CD4-positive, CD25-positive, alpha-beta regulatory T cell (primary cell): ENCODE data around the gene AAK1. TPM values are rescaled to one million over a fixed set of nuclear protein-coding genes. Genes with fewer than 3 reads are reported as not detected.
A peak's percentile ranks its signal among the peaks of the same experiment; 100 is the strongest.
"Not testable (repeated sequence)": the region's sequence is repeated elsewhere in the genome, so short reads cannot be mapped to it uniquely, and the experiment has no call there.

Experiments
- ATAC-seq, 2 donors: fragments of 150-1000 bp; cut with Tn5 transposase; one replicate each; pipeline ENCODE4 v1.10.0; 2021; ENCODE audit warnings: low read depth in 2 of 2, moderate number of reproducible peaks in 2 of 2, moderate library complexity in 1 of 2
- DNase-seq, 3 donors: peaks; one replicate each; pipeline versions ENCODE4 v3.0.0 to v3.0.0-alpha.2; 2012 to 2022; ENCODE audit warnings: mixed read lengths in 1 of 3
- H3K27ac ChIP-seq: one replicate; pipeline ENCODE4 v1.7.0; 2013; ENCODE audit warnings: mild to moderate bottlenecking, low read length; ENCODE audit not compliant: insufficient read depth, poor library complexity, severe bottlenecking
- H3K27me3 ChIP-seq: one replicate; pipeline ENCODE4 v1.7.0; 2013; ENCODE audit warnings: low read length; ENCODE audit not compliant: control insufficient read depth, insufficient read depth
- H3K36me3 ChIP-seq: one replicate; pipeline ENCODE4 v1.7.0; 2013; ENCODE audit warnings: mild to moderate bottlenecking, low read length, moderate library complexity; ENCODE audit not compliant: control insufficient read depth, insufficient read depth
- H3K4me1 ChIP-seq: 2 replicates; pipeline ENCODE4 v1.7.0; 2013; ENCODE audit warnings: mild to moderate bottlenecking, low read length; ENCODE audit not compliant: insufficient read depth, control insufficient read depth, poor library complexity, severe bottlenecking
- H3K4me3 ChIP-seq: one replicate; pipeline ENCODE4 v1.7.0; 2013; ENCODE audit warnings: low read depth, mild to moderate bottlenecking, low read length, moderate library complexity
- H3K9me3 ChIP-seq, 2 experiments: 1 replicate in 1 of 2; 2 replicates in 1 of 2; pipeline ENCODE4 v1.7.0; 2013; ENCODE audit warnings: low read length in 2 of 2, mild to moderate bottlenecking in 1 of 2, moderate library complexity in 1 of 2; ENCODE audit not compliant: control insufficient read depth in 2 of 2
- H3K27ac Mint-ChIP-seq, 3 donors: one replicate each; pipeline ENCODE4 v1.8.0; 2020 to 2022; ENCODE audit warnings: mild to moderate bottlenecking in 3 of 3, mixed read lengths in 3 of 3, moderate library complexity in 2 of 3
- H3K27me3 Mint-ChIP-seq: one replicate; pipeline ENCODE4 v1.8.0; 2022; ENCODE audit warnings: mild to moderate bottlenecking, mixed read lengths
- H3K36me3 Mint-ChIP-seq: one replicate; pipeline ENCODE4 v1.8.0; 2020; ENCODE audit warnings: mixed read lengths
- H3K4me1 Mint-ChIP-seq, 4 donors: one replicate each; pipeline ENCODE4 v1.8.0; 2020 to 2022; ENCODE audit warnings: mixed read lengths in 4 of 4, mild to moderate bottlenecking in 1 of 4
- H3K4me3 Mint-ChIP-seq, 4 donors: one replicate each; pipeline ENCODE4 v1.8.0; 2020 to 2022; ENCODE audit warnings: mild to moderate bottlenecking in 4 of 4, mixed read lengths in 4 of 4, moderate library complexity in 3 of 4
- H3K9me3 Mint-ChIP-seq, 7 donors: one replicate each; pipeline ENCODE4 v1.8.0; 2020 to 2022; ENCODE audit warnings: mixed read lengths in 7 of 7, mild to moderate bottlenecking in 3 of 7, moderate library complexity in 2 of 7
- polyA plus RNA-seq, 4 donors: library from polyadenylated mRNA; unstranded; fragments of 300-500 nt; fragmentation: Illumina TruSeq; gene quantifications; one replicate each; pipeline ENCODE4 v1.2.3, GENCODE V29; 2021
- total RNA-seq: library from RNA; stranded (reverse); gene quantifications from one replicate; pipeline ENCODE4 v1.2.3, GENCODE V29; 2022

AAK1 gene
- total and polyA plus RNA-seq, 5 donors from 2014 or later: 70.7 to 258 (median 73.7) TPM

- peaks cover 3% of the 10 kb centered on the region for H3K36me3 Mint-ChIP-seq
- H3K36me3 ChIP-seq: no peaks in the 10 kb centered on the region
- H3K4me1 Mint-ChIP-seq: peaks cover 12 to 23% (median 17%) of the 10 kb centered on the region in 4 donors
- H3K27ac ChIP-seq: no peak overlapping the region
- ATAC-seq (no peak), DNase-seq (no peak)
- H3K4me1 ChIP-seq: no peaks in the 10 kb centered on the region
- no peaks in the 10 kb centered on the region for H3K27me3 ChIP-seq
- no peaks in the 10 kb centered on the region for H3K9me3 ChIP-seq
- peaks cover 0 to 12% (median 4%) of the 10 kb centered on the region in 7 donors for H3K9me3 Mint-ChIP-seq
- H3K27ac Mint-ChIP-seq: no peak overlapping the region
- no peak overlapping the region for H3K4me3 ChIP-seq
- H3K27me3 Mint-ChIP-seq: peaks cover 10% of the 10 kb centered on the region
- H3K4me3 Mint-ChIP-seq: no peak overlapping the region
Measured at GRCh38 chr2:69659349-69659748, 15.8 kb upstream of the AAK1 start.

GRCh38 chr2:69652206-69652605, 8.7 kb upstream of the AAK1 start:
- Histone ChIP-seq H3K4me3 (no peak overlapping the region), H3K36me3 (no peaks in the 10 kb centered on the region), H3K9me3 (no peaks in the 10 kb centered on the region), H3K27ac (no peak overlapping the region), H3K4me1 (peaks cover 44% of the 10 kb centered on the region), H3K27me3 (no peaks in the 10 kb centered on the region)
- Mint-ChIP-seq H3K36me3 (no peaks in the 10 kb centered on the region), H3K4me3 (peak overlapping the region in 2 of 4 donors; percentile 48 to 86), H3K27ac (peak overlapping the region in 2 of 3 donors; percentile 60 to 72), H3K4me1 (peaks cover 16 to 65% (median 33%) of the 10 kb centered on the region in 4 donors), H3K27me3 (no peaks in the 10 kb centered on the region), H3K9me3 (no peaks in the 10 kb centered on the region)
- no peak for DNase-seq
- ATAC-seq: no peak

- not testable (repeated sequence) for H3K9me3 ChIP-seq, H3K9me3 Mint-ChIP-seq, H3K27me3 Mint-ChIP-seq, DNase-seq, H3K27me3 ChIP-seq, ATAC-seq, H3K36me3 ChIP-seq, H3K36me3 Mint-ChIP-seq
- peak overlapping the region; percentile 95 to 97 (median 95) for H3K27ac Mint-ChIP-seq
- H3K4me3 Mint-ChIP-seq: peak overlapping the region in 3 of 4 donors; percentile 93 to 97 (median 96)
- peaks cover 39 to 67% (median 50%) of the 10 kb centered on the region in 4 donors for H3K4me1 Mint-ChIP-seq
- Histone ChIP-seq H3K4me1 (peaks cover 77% of the 10 kb centered on the region), H3K27ac (peak overlapping the region; percentile 87), H3K4me3 (peak overlapping the region; percentile 88)
Measured at GRCh38 chr2:69647196-69647595, 3.7 kb upstream of the AAK1 start.

GRCh38 chr2:69646714-69647113, 3.2 kb upstream of the AAK1 start:
- peak overlapping the region; percentile 95 to 97 (median 95) for H3K27ac Mint-ChIP-seq
- H3K27ac ChIP-seq: peak overlapping the region; percentile 87
- H3K4me1 Mint-ChIP-seq: peaks cover 36 to 62% (median 48%) of the 10 kb centered on the region in 4 donors
- H3K4me3 Mint-ChIP-seq: peak overlapping the region; percentile 93 to 97 (median 94)
- peaks cover 1% of the 10 kb centered on the region for H3K36me3 Mint-ChIP-seq
- peaks cover 82% of the 10 kb centered on the region for H3K4me1 ChIP-seq
- no peaks in the 10 kb centered on the region for H3K27me3 Mint-ChIP-seq
- ATAC-seq: no peak
- H3K9me3 ChIP-seq: no peaks in the 10 kb centered on the region
- peak overlapping the region; percentile 88 for H3K4me3 ChIP-seq
- DNase-seq: peak in 1 of 3 donors; percentile 47
- H3K9me3 Mint-ChIP-seq: no peaks in the 10 kb centered on the region
- no peaks in the 10 kb centered on the region for H3K36me3 ChIP-seq
- H3K27me3 ChIP-seq: no peaks in the 10 kb centered on the region

GRCh38 chr2:69645921-69646320, 2.4 kb upstream of the AAK1 start:
- Histone ChIP-seq H3K27me3 (no peaks in the 10 kb centered on the region), H3K36me3 (no peaks in the 10 kb centered on the region), H3K4me3 (peak overlapping the region; percentile 88), H3K27ac (peak overlapping the region; percentile 87), H3K4me1 (peaks cover 82% of the 10 kb centered on the region), H3K9me3 (no peaks in the 10 kb centered on the region)
- Mint-ChIP-seq H3K27me3 (no peaks in the 10 kb centered on the region), H3K36me3 (peaks cover 8% of the 10 kb centered on the region), H3K4me3 (peak overlapping the region; percentile 93 to 97 (median 94)), H3K27ac (peak overlapping the region; percentile 95 to 97 (median 95)), H3K9me3 (no peaks in the 10 kb centered on the region), H3K4me1 (peaks cover 35 to 61% (median 47%) of the 10 kb centered on the region in 4 donors)
- peak; percentile 27 to 48 (median 45) for DNase-seq
- ATAC-seq: no peak

GRCh38 chr2:69645031-69645431, 1.5 kb upstream of the AAK1 start:
- peak overlapping the region; percentile 87 for H3K27ac ChIP-seq
- peaks cover 34 to 61% (median 49%) of the 10 kb centered on the region in 4 donors for H3K4me1 Mint-ChIP-seq
- H3K4me3 ChIP-seq: peak overlapping the region; percentile 88
- H3K9me3 Mint-ChIP-seq: no peaks in the 10 kb centered on the region
- peaks cover 82% of the 10 kb centered on the region for H3K4me1 ChIP-seq
- peaks cover 16% of the 10 kb centered on the region for H3K36me3 Mint-ChIP-seq
- peaks cover 3% of the 10 kb centered on the region for H3K36me3 ChIP-seq
- H3K9me3 ChIP-seq: no peaks in the 10 kb centered on the region
- peak; percentile 30 to 82 (median 72) for DNase-seq
- no peaks in the 10 kb centered on the region for H3K27me3 Mint-ChIP-seq
- peak overlapping the region; percentile 93 to 97 (median 94) for H3K4me3 Mint-ChIP-seq
- H3K27me3 ChIP-seq: no peaks in the 10 kb centered on the region
- H3K27ac Mint-ChIP-seq: peak overlapping the region; percentile 95 to 97 (median 95)
- peak; percentile 38 to 43 for ATAC-seq

- Histone ChIP-seq H3K4me3 (peak overlapping the region; percentile 88), H3K27ac (peak overlapping the region; percentile 87), H3K9me3 (no peaks in the 10 kb centered on the region), H3K36me3 (peaks cover 4% of the 10 kb centered on the region), H3K27me3 (no peaks in the 10 kb centered on the region), H3K4me1 (peaks cover 82% of the 10 kb centered on the region)
- peaks cover 36 to 63% (median 52%) of the 10 kb centered on the region in 4 donors for H3K4me1 Mint-ChIP-seq
- no peaks in the 10 kb centered on the region for H3K27me3 Mint-ChIP-seq
- peak overlapping the region; percentile 93 to 97 (median 94) for H3K4me3 Mint-ChIP-seq
- peaks cover 19% of the 10 kb centered on the region for H3K36me3 Mint-ChIP-seq
- H3K27ac Mint-ChIP-seq: peak overlapping the region; percentile 95 to 97 (median 95)
- ATAC-seq (no peak), DNase-seq (no peak)
- H3K9me3 Mint-ChIP-seq: no peaks in the 10 kb centered on the region
Measured at GRCh38 chr2:69644506-69644979, 1.0 kb upstream of the AAK1 start.
